Right lobe of liver (tissue), 6 donors: Measurements from ENCODE around the gene SP1. TPM values are rescaled to one million over a fixed set of nuclear protein-coding genes. Genes with fewer than 3 reads are reported as not detected.

ENCODE experiments used
- ATAC-seq, 4 donors: fragments of 200-7000 bp; cut with Tn5 transposase; one replicate each; pipeline ENCODE4 v1.9.1; 2020; ENCODE audit warnings: mild to moderate bottlenecking in 4 of 4, moderate library complexity in 4 of 4
- DNase-seq, 3 donors: peaks; one replicate each; pipeline ENCODE4 v3.0.0-alpha.2; 2020
- H3K27ac ChIP-seq, 3 donors: fragments of 200-600 bp; one replicate each; pipeline ENCODE4 v1.8.0; 2022
- H3K27me3 ChIP-seq, 2 donors: fragments of 200-600 bp; one replicate each; pipeline ENCODE4 v1.8.0; 2022
- H3K36me3 ChIP-seq, 4 donors: fragments of 200-600 bp; sonication (generic) in 1 of 4; one replicate each; pipeline versions ENCODE4 v1.5.1 to v1.8.0; 2017 to 2022; ENCODE audit warnings: control low read depth in 1 of 4
- H3K4me1 ChIP-seq, 4 donors: fragments of 200-600 bp; sonication (generic) in 1 of 4; one replicate each; pipeline versions ENCODE4 v1.5.1 to v1.8.0; 2017 to 2022; ENCODE audit warnings: control low read depth in 1 of 4
- H3K4me3 ChIP-seq, 3 donors: fragments of 200-600 bp; one replicate each; pipeline ENCODE4 v1.8.0; 2022
- H3K9me3 ChIP-seq, 4 donors: fragments of 200-600 bp; sonication (generic) in 1 of 4; one replicate each; pipeline versions ENCODE4 v1.5.1 to v1.8.0; 2017 to 2022; ENCODE audit warnings: control low read depth in 1 of 4
- POLR2A ChIP-seq: fragments of 450-650 bp; IDR thresholded peaks from one replicate; pipeline ENCODE4 v1.6.1; 2017; ENCODE audit warnings: antibody characterized with exemption, mild to moderate bottlenecking
- WGBS: methylation state at CpG from one replicate; pipeline ENCODE4 v1.1.6; 2018; ENCODE audit warnings: low coverage, low lambda C conversion rate; ENCODE audit not compliant: insufficient coverage; ENCODE audit errors: missing lambda C conversion rate; 5-methylcytosine and 5-hydroxymethylcytosine counted together
- intact Hi-C, 2 donors: fragments of 100-400 bp; cut with DNase I; formaldehyde crosslinking; loops; one replicate each; pipeline versions ENCODE4 v1.11.2 to v1.14.1; 2022
- total RNA-seq, 6 experiments: library from RNA; depleted of rRNA in 2 of 6; stranded (reverse); fragments of >200 nt in 2 of 6; fragmentation: NEBNext Ultra II Directional in 3 of 6; extraction: Animal tissue kit (Norgen Biotek cat#: 25700) in 3 of 6; gene quantifications; one replicate each; pipeline versions ENCODE4 v1.1.0 to v1.2.4, GENCODE V29; 2016 to 2023
- TF ChIP-seq, protein P1 (sequence below), 4 donors: fragments of 200-600 bp in 3 of 4; fragments of 450-650 bp in 1 of 4; IDR thresholded peaks; one replicate each; pipeline versions ENCODE4 v1.5.1 to v1.8.0; 2016 to 2022; ENCODE audit warnings: antibody characterized with exemption in 4 of 4, mild to moderate bottlenecking in 2 of 4
- donor health status: DM: no; HTN: yes; CAD: no.
- donor health status: DM: no; HTN: no; CAD: no.
- donor health status: DM: no; HTN: no; CAD: no.
- donor health status: DM: no; HTN: yes; CAD: no.
- donor health status: DM: no; HTN: yes; CAD: no.

SP1 gene
- total RNA-seq, 6 experiments from 2014 or later = 20.3 to 29.2 (median 23.9) TPM

DNA sequence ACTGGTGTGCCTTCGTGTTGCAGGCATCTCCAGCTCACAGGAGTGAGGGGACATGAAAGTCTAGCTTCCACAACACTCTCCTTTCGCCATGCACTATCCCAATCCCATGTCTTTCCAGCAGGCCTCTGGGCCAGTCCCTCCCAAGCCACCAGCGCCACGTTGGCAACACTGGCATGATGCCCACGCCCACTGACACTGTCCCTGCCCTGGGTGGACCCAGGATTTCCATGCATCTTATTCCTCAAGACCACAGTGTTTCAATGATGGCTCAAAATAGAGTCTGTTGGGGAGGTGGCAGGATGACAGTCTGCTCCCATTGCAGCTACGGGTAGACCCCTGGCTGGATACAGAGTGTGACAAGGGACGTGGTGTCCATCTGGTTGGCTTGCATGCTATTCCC lies 46.1 kb upstream of the SP1 start:
- intact Hi-C loops = no loop called here
- WGBS = 54% methylated on average over 2 of the region's 7 CpGs

DNA sequence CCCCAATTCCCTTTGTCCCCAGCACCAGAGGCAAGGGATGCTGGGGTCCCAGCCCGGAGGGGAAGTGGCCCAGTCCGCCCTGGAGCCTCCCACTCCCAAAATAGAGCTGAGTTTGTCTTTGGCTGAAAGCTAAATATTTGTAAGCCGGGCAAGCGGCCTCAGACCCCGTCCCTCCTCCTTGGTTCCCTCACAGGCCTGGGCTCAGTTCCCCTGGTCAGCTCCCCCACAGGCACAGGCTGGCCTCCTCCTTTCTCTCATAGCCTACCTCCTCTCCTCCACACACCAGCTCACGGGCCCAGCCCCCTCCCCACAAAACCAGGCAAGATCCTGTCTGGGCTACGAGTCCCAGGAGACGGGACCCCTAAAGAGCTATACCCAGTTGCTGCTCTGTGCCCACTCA lies 45.2 kb upstream of the SP1 start:
- TF ChIP-seq, protein P1, sequence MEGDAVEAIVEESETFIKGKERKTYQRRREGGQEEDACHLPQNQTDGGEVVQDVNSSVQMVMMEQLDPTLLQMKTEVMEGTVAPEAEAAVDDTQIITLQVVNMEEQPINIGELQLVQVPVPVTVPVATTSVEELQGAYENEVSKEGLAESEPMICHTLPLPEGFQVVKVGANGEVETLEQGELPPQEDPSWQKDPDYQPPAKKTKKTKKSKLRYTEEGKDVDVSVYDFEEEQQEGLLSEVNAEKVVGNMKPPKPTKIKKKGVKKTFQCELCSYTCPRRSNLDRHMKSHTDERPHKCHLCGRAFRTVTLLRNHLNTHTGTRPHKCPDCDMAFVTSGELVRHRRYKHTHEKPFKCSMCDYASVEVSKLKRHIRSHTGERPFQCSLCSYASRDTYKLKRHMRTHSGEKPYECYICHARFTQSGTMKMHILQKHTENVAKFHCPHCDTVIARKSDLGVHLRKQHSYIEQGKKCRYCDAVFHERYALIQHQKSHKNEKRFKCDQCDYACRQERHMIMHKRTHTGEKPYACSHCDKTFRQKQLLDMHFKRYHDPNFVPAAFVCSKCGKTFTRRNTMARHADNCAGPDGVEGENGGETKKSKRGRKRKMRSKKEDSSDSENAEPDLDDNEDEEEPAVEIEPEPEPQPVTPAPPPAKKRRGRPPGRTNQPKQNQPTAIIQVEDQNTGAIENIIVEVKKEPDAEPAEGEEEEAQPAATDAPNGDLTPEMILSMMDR (IDR thresholded peaks at IDR 0.05) = no peak
- no peak for TF ChIP-seq POLR2A
- DNase-seq (no peak), ATAC-seq (no peak)
- Histone ChIP-seq H3K27ac (no peak overlapping the region), H3K27me3 (no peaks in the 10 kb centered on the region), H3K9me3 (no peaks in the 10 kb centered on the region), H3K36me3 (no peaks in the 10 kb centered on the region), H3K4me3 (no peak overlapping the region), H3K4me1 (no peaks in the 10 kb centered on the region)
- intact Hi-C loops = no loop called here
- 0% methylated on average over 1 of the region's 8 CpGs for WGBS

More for the DNA sequence above, 46.1 kb upstream of the SP1 start:
- no peak overlapping the region for H3K4me3 ChIP-seq
- H3K27me3 ChIP-seq = no peaks in the 10 kb centered on the region
- no peaks in the 10 kb centered on the region for H3K4me1 ChIP-seq
- no peak for ATAC-seq
- H3K36me3 ChIP-seq = no peaks in the 10 kb centered on the region
- no peak overlapping the region for H3K27ac ChIP-seq
- no peaks in the 10 kb centered on the region for H3K9me3 ChIP-seq
- TF ChIP-seq POLR2A = no peak
- TF ChIP-seq, protein P1 (IDR thresholded peaks at IDR 0.05) = no peak
- no peak for DNase-seq

DNA sequence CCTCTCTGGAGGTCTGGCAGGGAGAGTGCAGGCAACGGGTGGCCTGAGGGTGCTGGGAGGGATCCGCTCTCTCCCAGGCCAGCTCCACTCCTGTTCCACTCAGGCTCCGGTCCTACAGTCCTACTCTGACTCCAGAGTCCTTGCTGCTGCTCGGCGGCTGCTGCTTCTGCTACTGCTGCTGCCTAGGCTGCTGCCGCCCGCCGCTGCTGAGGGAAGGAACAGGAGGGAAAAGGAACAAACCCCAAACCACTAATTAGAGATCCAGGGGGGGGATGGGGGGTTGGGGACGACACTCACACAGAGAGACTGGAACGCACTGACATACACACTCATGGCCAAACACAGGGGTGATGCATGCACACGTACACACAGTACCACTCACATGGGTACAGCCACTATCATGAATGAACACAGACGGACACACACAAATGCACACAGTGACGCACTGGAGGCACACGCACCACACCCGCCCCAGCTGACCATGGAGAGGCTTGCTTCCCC lies 43.7 kb upstream of the SP1 start, which contains the start of gene SP7:
TSS of gene SP7 (minus strand) at position 174 of the 501 bp plus-strand sequence. CDS start 708 bp downstream, outside the sequence.
- 55% methylated on average over 10 of the region's 15 CpGs for WGBS
- ATAC-seq (peak in 1 of 4 donors; percentile 16), DNase-seq (no peak)
- Histone ChIP-seq H3K27ac (no peak within 1 kb of the TSS), H3K9me3 (no peaks in the 10 kb centered on the region), H3K27me3 (no peaks in the 10 kb centered on the region), H3K36me3 (no peaks in the 10 kb centered on the region), H3K4me1 (no peaks in the 10 kb centered on the region), H3K4me3 (no peak within 1 kb of the TSS)
- TF ChIP-seq, protein P1 (IDR thresholded peaks at IDR 0.05) = no peak
- no peak for TF ChIP-seq POLR2A
- intact Hi-C loops = no loop called here

DNA sequence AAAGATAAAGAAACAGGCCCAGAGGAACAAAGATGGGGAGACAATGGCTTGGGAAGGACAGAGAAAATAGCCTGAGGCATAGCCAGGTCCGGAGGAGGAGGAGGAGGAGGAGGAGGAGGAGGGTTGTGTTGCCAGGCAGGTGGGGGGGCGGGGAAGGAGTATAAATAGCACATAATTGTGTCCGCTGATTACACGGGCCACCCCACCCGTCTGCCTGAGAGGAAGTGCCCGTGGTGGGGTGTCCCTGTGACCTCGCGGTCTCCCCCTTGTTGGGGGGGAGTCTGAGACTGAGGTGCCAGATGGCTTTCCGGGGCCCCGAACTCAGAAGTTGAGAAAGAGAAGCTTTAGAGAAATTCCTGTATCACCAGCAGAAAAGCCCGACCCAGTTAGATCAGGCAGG lies 42.0 kb upstream of the SP1 start:
- no peak for ATAC-seq
- Histone ChIP-seq H3K4me3 (no peak overlapping the region), H3K4me1 (no peaks in the 10 kb centered on the region), H3K36me3 (no peaks in the 10 kb centered on the region), H3K9me3 (no peaks in the 10 kb centered on the region), H3K27me3 (no peaks in the 10 kb centered on the region), H3K27ac (no peak overlapping the region)
- TF ChIP-seq, protein P1 (IDR thresholded peaks at IDR 0.05) = no peak
- no peak for TF ChIP-seq POLR2A
- intact Hi-C loops = no loop called here
- DNase-seq = no peak
- WGBS = 47% methylated on average over 7 of the region's 11 CpGs

DNA sequence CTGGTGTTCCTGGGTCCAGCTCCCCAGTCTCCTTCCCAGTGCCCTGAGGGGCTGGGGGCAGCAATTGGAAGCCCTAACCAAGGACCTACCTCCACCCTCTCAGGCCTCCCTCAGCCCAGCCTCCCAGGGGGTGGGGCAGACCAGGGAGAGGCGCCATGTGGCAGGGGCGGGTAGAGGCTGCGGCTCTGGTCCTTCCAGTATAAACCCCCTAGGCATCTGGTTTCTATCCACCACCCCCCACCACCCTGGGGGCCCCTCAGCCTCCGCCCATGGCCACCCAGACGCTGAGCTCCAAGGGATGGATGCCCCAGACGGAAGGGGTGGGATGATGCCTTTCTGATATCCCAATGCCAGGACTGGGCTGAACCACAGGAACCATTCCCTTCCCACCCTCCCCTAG lies 41.1 kb upstream of the SP1 start:
- no peak for DNase-seq
- TF ChIP-seq POLR2A = no peak
- TF ChIP-seq, protein P1 (IDR thresholded peaks at IDR 0.05) = no peak
- Histone ChIP-seq H3K27ac (no peak overlapping the region), H3K27me3 (no peaks in the 10 kb centered on the region), H3K9me3 (no peaks in the 10 kb centered on the region), H3K36me3 (no peaks in the 10 kb centered on the region), H3K4me1 (no peaks in the 10 kb centered on the region), H3K4me3 (no peak overlapping the region)
- no peak for ATAC-seq
- 60% methylated on average over 1 of the region's 6 CpGs for WGBS
- intact Hi-C loops = no loop called here
